ENCODE measurements around the gene ANKRD31.
"Not testable (repeated sequence)": the region's sequence is repeated elsewhere in the genome, so short reads cannot be mapped to it uniquely, and the experiment has no call there.

The ANKRD31 gene

GRCh38 chr5:75236322-75237316, at the start of gene ANKRD31:
ANKRD31 (minus strand) TSS chr5:75236878; CDS start chr5:75236686, 192 bp downstream.
- H3K27me3 ChIP-seq (ENCODE audit: low read depth, low read length), result no peaks in the 10 kb centered on the region
- H3K9me3 ChIP-seq (ENCODE audit: control insufficient read depth in 1 of 2, low read length in 2 of 2), result no peaks in the 10 kb centered on the region
- H3K4me1 ChIP-seq (ENCODE audit: control insufficient read depth in 1 of 2, insufficient read depth in 2 of 2, low read length in 2 of 2), result peaks cover 0 to 6% of the 10 kb centered on the region in 2 donors
- H3K27ac ChIP-seq (ENCODE audit: low read length), result peak within 1 kb of the TSS; percentile 65
- H3K36me3 ChIP-seq (ENCODE audit: control insufficient read depth in 1 of 2, insufficient read depth in 2 of 2, low read length in 2 of 2), result no peaks in the 10 kb centered on the region
- H3K4me3 ChIP-seq (ENCODE audit: low read depth in 1 of 2, low read length in 2 of 2), result peak within 1 kb of the TSS; percentile 86 to 90

GRCh38 chr5:75286211-75286773, 49.6 kb upstream of the ANKRD31 start:
- Histone ChIP-seq H3K27me3 (ENCODE audit: low read depth, low read length) (no peaks in the 10 kb centered on the region), H3K9me3 (ENCODE audit: control insufficient read depth in 1 of 2, low read length in 2 of 2) (no peaks in the 10 kb centered on the region), H3K4me3 (ENCODE audit: low read depth in 1 of 2, low read length in 2 of 2) (no peak overlapping the region), H3K4me1 (ENCODE audit: control insufficient read depth in 1 of 2, insufficient read depth in 2 of 2, low read length in 2 of 2) (no peaks in the 10 kb centered on the region), H3K36me3 (ENCODE audit: control insufficient read depth in 1 of 2, insufficient read depth in 2 of 2, low read length in 2 of 2) (no peaks in the 10 kb centered on the region), H3K27ac (ENCODE audit: low read length) (no peak overlapping the region)

GRCh38 chr5:75282581-75282980, 45.9 kb upstream of the ANKRD31 start:
- no peaks in the 10 kb centered on the region for H3K9me3 ChIP-seq (ENCODE audit: control insufficient read depth in 1 of 2, low read length in 2 of 2)

GRCh38 chr5:75281716-75282465, 45.2 kb upstream of the ANKRD31 start:
- no peak overlapping the region for H3K4me3 ChIP-seq (ENCODE audit: low read depth in 1 of 2, low read length in 2 of 2)
- H3K36me3 ChIP-seq (ENCODE audit: control insufficient read depth in 1 of 2, insufficient read depth in 2 of 2, low read length in 2 of 2), result no peaks in the 10 kb centered on the region
- H3K4me1 ChIP-seq (ENCODE audit: control insufficient read depth in 1 of 2, insufficient read depth in 2 of 2, low read length in 2 of 2), result no peaks in the 10 kb centered on the region
- H3K27ac ChIP-seq (ENCODE audit: low read length), result no peak overlapping the region
- H3K9me3 ChIP-seq (ENCODE audit: control insufficient read depth in 1 of 2, low read length in 2 of 2), result no peaks in the 10 kb centered on the region
- H3K27me3 ChIP-seq (ENCODE audit: low read depth, low read length), result no peaks in the 10 kb centered on the region

More at GRCh38 chr5:75282581-75282980, 45.9 kb upstream of the ANKRD31 start:
- H3K4me3 ChIP-seq (ENCODE audit: low read depth in 1 of 2, low read length in 2 of 2), result no peak overlapping the region
- no peaks in the 10 kb centered on the region for H3K4me1 ChIP-seq (ENCODE audit: control insufficient read depth in 1 of 2, insufficient read depth in 2 of 2, low read length in 2 of 2)
- no peaks in the 10 kb centered on the region for H3K27me3 ChIP-seq (ENCODE audit: low read depth, low read length)
- H3K36me3 ChIP-seq (ENCODE audit: control insufficient read depth in 1 of 2, insufficient read depth in 2 of 2, low read length in 2 of 2), result no peaks in the 10 kb centered on the region
- H3K27ac ChIP-seq (ENCODE audit: low read length), result no peak overlapping the region

GRCh38 chr5:75279321-75279720, 42.6 kb upstream of the ANKRD31 start:
- Histone ChIP-seq H3K27me3 (ENCODE audit: low read depth, low read length) (no peaks in the 10 kb centered on the region), H3K4me1 (ENCODE audit: control insufficient read depth in 1 of 2, insufficient read depth in 2 of 2, low read length in 2 of 2) (no peaks in the 10 kb centered on the region), H3K27ac (ENCODE audit: low read length) (no peak overlapping the region), H3K4me3 (ENCODE audit: low read depth in 1 of 2, low read length in 2 of 2) (no peak overlapping the region), H3K9me3 (ENCODE audit: control insufficient read depth in 1 of 2, low read length in 2 of 2) (no peaks in the 10 kb centered on the region), H3K36me3 (ENCODE audit: control insufficient read depth in 1 of 2, insufficient read depth in 2 of 2, low read length in 2 of 2) (no peaks in the 10 kb centered on the region)

- Histone ChIP-seq H3K4me1 (ENCODE audit: control insufficient read depth in 1 of 2, insufficient read depth in 2 of 2, low read length in 2 of 2) (no peaks in the 10 kb centered on the region), H3K36me3 (ENCODE audit: control insufficient read depth in 1 of 2, insufficient read depth in 2 of 2, low read length in 2 of 2) (no peaks in the 10 kb centered on the region), H3K9me3 (ENCODE audit: control insufficient read depth in 1 of 2, low read length in 2 of 2) (no peaks in the 10 kb centered on the region), H3K27me3 (ENCODE audit: low read depth, low read length) (no peaks in the 10 kb centered on the region), H3K27ac (ENCODE audit: low read length) (no peak overlapping the region), H3K4me3 (ENCODE audit: low read depth in 1 of 2, low read length in 2 of 2) (no peak overlapping the region)
Measured at GRCh38 chr5:75277463-75277862, 40.8 kb upstream of the ANKRD31 start.

GRCh38 chr5:75275756-75276155, 39.1 kb upstream of the ANKRD31 start:
- Histone ChIP-seq H3K9me3 (ENCODE audit: control insufficient read depth in 1 of 2, low read length in 2 of 2) (no peaks in the 10 kb centered on the region), H3K36me3 (ENCODE audit: control insufficient read depth in 1 of 2, insufficient read depth in 2 of 2, low read length in 2 of 2) (no peaks in the 10 kb centered on the region), H3K27me3 (ENCODE audit: low read depth, low read length) (no peaks in the 10 kb centered on the region), H3K27ac (ENCODE audit: low read length) (no peak overlapping the region), H3K4me3 (ENCODE audit: low read depth in 1 of 2, low read length in 2 of 2) (no peak overlapping the region), H3K4me1 (ENCODE audit: control insufficient read depth in 1 of 2, insufficient read depth in 2 of 2, low read length in 2 of 2) (no peaks in the 10 kb centered on the region)

- no peaks in the 10 kb centered on the region for H3K36me3 ChIP-seq (ENCODE audit: control insufficient read depth in 1 of 2, insufficient read depth in 2 of 2, low read length in 2 of 2)
- H3K4me3 ChIP-seq (ENCODE audit: low read depth in 1 of 2, low read length in 2 of 2), result no peak overlapping the region
- no peaks in the 10 kb centered on the region for H3K4me1 ChIP-seq (ENCODE audit: control insufficient read depth in 1 of 2, insufficient read depth in 2 of 2, low read length in 2 of 2)
- H3K27ac ChIP-seq (ENCODE audit: low read length), result no peak overlapping the region
- no peaks in the 10 kb centered on the region for H3K27me3 ChIP-seq (ENCODE audit: low read depth, low read length)
- H3K9me3 ChIP-seq (ENCODE audit: control insufficient read depth in 1 of 2, low read length in 2 of 2), result no peaks in the 10 kb centered on the region
Measured at GRCh38 chr5:75275147-75275546, 38.5 kb upstream of the ANKRD31 start.

- Histone ChIP-seq H3K27me3 (ENCODE audit: low read depth, low read length) (no peaks in the 10 kb centered on the region), H3K27ac (ENCODE audit: low read length) (no peak overlapping the region), H3K36me3 (ENCODE audit: control insufficient read depth in 1 of 2, insufficient read depth in 2 of 2, low read length in 2 of 2) (no peaks in the 10 kb centered on the region), H3K9me3 (ENCODE audit: control insufficient read depth in 1 of 2, low read length in 2 of 2) (no peaks in the 10 kb centered on the region), H3K4me3 (ENCODE audit: low read depth in 1 of 2, low read length in 2 of 2) (no peak overlapping the region), H3K4me1 (ENCODE audit: control insufficient read depth in 1 of 2, insufficient read depth in 2 of 2, low read length in 2 of 2) (no peaks in the 10 kb centered on the region)
Measured at GRCh38 chr5:75274486-75274885, 37.8 kb upstream of the ANKRD31 start.

- not testable (repeated sequence) for H3K27me3 ChIP-seq (ENCODE audit: low read depth, low read length); H3K36me3 ChIP-seq (ENCODE audit: control insufficient read depth in 1 of 2, insufficient read depth in 2 of 2, low read length in 2 of 2); H3K9me3 ChIP-seq (ENCODE audit: control insufficient read depth in 1 of 2, low read length in 2 of 2); H3K27ac ChIP-seq (ENCODE audit: low read length); H3K4me3 ChIP-seq (ENCODE audit: low read depth in 1 of 2, low read length in 2 of 2); H3K4me1 ChIP-seq (ENCODE audit: control insufficient read depth in 1 of 2, insufficient read depth in 2 of 2, low read length in 2 of 2)
Measured at GRCh38 chr5:75270605-75271004, 33.9 kb upstream of the ANKRD31 start.

GRCh38 chr5:75265731-75266130, 29.1 kb upstream of the ANKRD31 start:
- no peak overlapping the region for H3K4me3 ChIP-seq (ENCODE audit: low read depth in 1 of 2, low read length in 2 of 2)
- H3K36me3 ChIP-seq (ENCODE audit: control insufficient read depth in 1 of 2, insufficient read depth in 2 of 2, low read length in 2 of 2), result no peaks in the 10 kb centered on the region
- H3K27ac ChIP-seq (ENCODE audit: low read length), result no peak overlapping the region
- H3K4me1 ChIP-seq (ENCODE audit: control insufficient read depth in 1 of 2, insufficient read depth in 2 of 2, low read length in 2 of 2), result no peaks in the 10 kb centered on the region
- no peaks in the 10 kb centered on the region for H3K27me3 ChIP-seq (ENCODE audit: low read depth, low read length)
- no peaks in the 10 kb centered on the region for H3K9me3 ChIP-seq (ENCODE audit: control insufficient read depth in 1 of 2, low read length in 2 of 2)
